Smooth muscle cell (in vitro differentiated cells): ENCODE measurements around the gene C1QTNF9. TPM values are rescaled to one million over a fixed set of nuclear protein-coding genes. Genes with fewer than 3 reads are reported as not detected.
A peak's percentile ranks its signal among the peaks of the same experiment; 100 is the strongest.

Experiments used
- DNase-seq: peaks from one replicate; lab custom pipeline; 2025; ENCODE audit not compliant: unreplicated experiment; lab: John Stamatoyannopoulos, UW
- H2AFZ ChIP-seq: fragments of 200-600 bp; sonication (generic); 2 replicates; pipeline ENCODE4 v1.6.0; 2016; ENCODE audit warnings: antibody characterized with exemption, low read depth, mild to moderate bottlenecking
- H3F3A ChIP-seq: fragments of 200-600 bp; sonication (generic); 2 replicates; pipeline ENCODE4 v1.6.0; 2017; ENCODE audit warnings: antibody characterized with exemption, low read depth
- H3K27ac ChIP-seq: fragments of 200-600 bp; sonication (generic); 2 replicates; pipeline ENCODE4 v1.5.1; 2016; ENCODE audit warnings: low read depth, mild to moderate bottlenecking
- H3K27me3 ChIP-seq: fragments of 200-600 bp; sonication (generic); 2 replicates; pipeline ENCODE4 v1.6.1; 2016; ENCODE audit warnings: low read depth, mild to moderate bottlenecking
- H3K36me3 ChIP-seq: fragments of 200-600 bp; sonication (generic); 2 replicates; pipeline ENCODE4 v1.5.1; 2016; ENCODE audit warnings: low read depth
- H3K4me1 ChIP-seq: fragments of 200-600 bp; sonication (generic); 2 replicates; pipeline ENCODE4 v1.5.1; 2016; ENCODE audit warnings: low read depth
- H3K4me2 ChIP-seq: fragments of 200-600 bp; sonication (generic); 2 replicates; pipeline ENCODE4 v1.6.0; 2016; ENCODE audit warnings: mild to moderate bottlenecking
- H3K4me3 ChIP-seq: fragments of 200-600 bp; sonication (generic); 2 replicates; pipeline ENCODE4 v1.5.1; 2016; ENCODE audit warnings: mild to moderate bottlenecking
- H3K79me2 ChIP-seq: fragments of 200-600 bp; sonication (generic); 2 replicates; pipeline ENCODE4 v1.6.0; 2016; ENCODE audit warnings: low read depth, mild to moderate bottlenecking
- H3K9ac ChIP-seq: fragments of 200-600 bp; sonication (generic); 2 replicates; pipeline ENCODE4 v1.6.0; 2016; ENCODE audit warnings: low read depth
- H3K9me3 ChIP-seq: fragments of 200-600 bp; sonication (generic); replicated peaks from 2 replicates; pipeline ENCODE4 v1.5.1; 2016; ENCODE audit warnings: low read depth
- H4K20me1 ChIP-seq: fragments of 200-600 bp; sonication (generic); 2 replicates; pipeline ENCODE4 v1.6.0; 2016; ENCODE audit warnings: low read depth
- CTCF ChIP-seq: fragments of 200-600 bp; sonication (generic); IDR thresholded peaks from 2 replicates; pipeline ENCODE4 v1.5.1; 2017; ENCODE audit warnings: borderline replicate concordance, mild to moderate bottlenecking, antibody characterized with exemption; ENCODE audit not compliant: insufficient read depth, poor library complexity, severe bottlenecking
- WGBS: methylation state at CpG from one replicate; pipeline ENCODE4 v1.1.7; 2016; ENCODE audit warnings: low lambda C conversion rate; 5-methylcytosine and 5-hydroxymethylcytosine counted together
- polyA plus RNA-seq: library from polyadenylated mRNA; unstranded; fragments of >200 nt; fragmentation: Nextera tagmentation; extraction: Ambion mirVana; gene quantifications from 2 replicates; pipeline ENCODE4 v1.2.1, GENCODE V29; 2016
- total RNA-seq: library from RNA; depleted of rRNA; stranded (reverse); fragments of >200 nt; gene quantifications from 2 replicates; pipeline ENCODE4 v1.2.3, GENCODE V29; 2014

Gene C1QTNF9
- total and polyA plus RNA-seq, 2 experiments from 2014 or later: not detected

DNA sequence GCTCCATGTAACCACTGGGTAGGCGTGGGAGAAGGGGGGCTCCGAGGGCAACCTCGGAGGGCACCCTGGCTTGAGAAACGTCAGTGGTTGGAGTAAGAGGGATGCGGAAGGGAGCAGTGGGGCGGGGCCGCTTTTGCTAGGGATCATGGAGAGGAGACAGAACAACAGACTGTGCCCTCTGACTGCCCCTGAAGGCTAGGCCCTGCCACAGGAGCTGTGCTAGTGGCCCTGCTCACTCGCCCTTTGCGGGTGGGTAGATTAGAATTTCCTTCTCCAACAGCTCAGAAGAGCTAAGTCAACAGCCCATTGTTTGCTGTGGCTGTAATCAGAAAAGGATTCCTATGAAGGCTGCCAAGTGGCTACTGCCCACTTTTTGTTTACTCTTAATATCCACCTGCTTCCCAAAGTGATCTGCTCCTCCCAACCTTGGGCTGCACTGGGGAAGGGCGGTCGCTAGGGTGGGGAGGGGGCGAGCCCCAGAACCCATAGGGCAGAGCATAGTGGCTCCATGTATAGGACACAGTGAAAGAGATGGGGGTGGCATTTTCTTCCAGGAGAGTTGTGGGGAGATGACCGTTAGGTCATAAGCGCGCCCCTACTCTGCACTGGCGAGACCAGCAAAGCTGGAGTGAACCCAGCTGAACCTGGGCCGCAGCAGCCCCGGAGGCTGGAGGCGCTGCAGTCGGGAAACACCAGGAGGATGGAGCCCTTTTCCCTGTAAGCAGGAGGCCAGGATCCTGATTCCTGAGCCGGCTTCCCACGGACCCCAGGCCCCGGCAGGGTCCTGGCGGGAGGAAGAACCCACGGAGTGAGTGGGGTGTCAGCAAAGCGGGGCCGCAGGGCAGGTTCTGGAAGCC is 1.9 kb upstream of the C1QTNF9 start:
- no peak overlapping the region for H3K9ac ChIP-seq
- H3F3A ChIP-seq: no peaks in the 10 kb centered on the region
- no peaks in the 10 kb centered on the region for H3K9me3 ChIP-seq
- H3K4me1 ChIP-seq: peaks cover 3% of the 10 kb centered on the region
- H3K27ac ChIP-seq: no peak overlapping the region
- peak overlapping the region; percentile 6 for H3K4me2 ChIP-seq
- no peak for DNase-seq
- no peak for TF ChIP-seq CTCF
- no peaks in the 10 kb centered on the region for H3K79me2 ChIP-seq
- H3K27me3 ChIP-seq: no peaks in the 10 kb centered on the region
- no peak overlapping the region for H2AFZ ChIP-seq
- no peaks in the 10 kb centered on the region for H4K20me1 ChIP-seq
- WGBS: 93% methylated on average over 27 of the region's 27 CpGs
- H3K4me3 ChIP-seq: no peak overlapping the region
- no peaks in the 10 kb centered on the region for H3K36me3 ChIP-seq

GRCh38 chr13:24308068-24308445 is 1.3 kb upstream of the C1QTNF9 start:
- Histone ChIP-seq H3K4me2 (no peak overlapping the region), H3K4me3 (no peak overlapping the region), H3K36me3 (no peaks in the 10 kb centered on the region), H3K27me3 (no peaks in the 10 kb centered on the region), H2AFZ (no peak overlapping the region), H3F3A (no peaks in the 10 kb centered on the region), H3K79me2 (no peaks in the 10 kb centered on the region), H3K4me1 (peaks cover 3% of the 10 kb centered on the region), H3K27ac (no peak overlapping the region), H3K9ac (no peak overlapping the region), H3K9me3 (no peaks in the 10 kb centered on the region), H4K20me1 (no peaks in the 10 kb centered on the region)
- 96% methylated on average over 32 of the region's 33 CpGs for WGBS
- no peak for DNase-seq
- no peak for TF ChIP-seq CTCF

DNA sequence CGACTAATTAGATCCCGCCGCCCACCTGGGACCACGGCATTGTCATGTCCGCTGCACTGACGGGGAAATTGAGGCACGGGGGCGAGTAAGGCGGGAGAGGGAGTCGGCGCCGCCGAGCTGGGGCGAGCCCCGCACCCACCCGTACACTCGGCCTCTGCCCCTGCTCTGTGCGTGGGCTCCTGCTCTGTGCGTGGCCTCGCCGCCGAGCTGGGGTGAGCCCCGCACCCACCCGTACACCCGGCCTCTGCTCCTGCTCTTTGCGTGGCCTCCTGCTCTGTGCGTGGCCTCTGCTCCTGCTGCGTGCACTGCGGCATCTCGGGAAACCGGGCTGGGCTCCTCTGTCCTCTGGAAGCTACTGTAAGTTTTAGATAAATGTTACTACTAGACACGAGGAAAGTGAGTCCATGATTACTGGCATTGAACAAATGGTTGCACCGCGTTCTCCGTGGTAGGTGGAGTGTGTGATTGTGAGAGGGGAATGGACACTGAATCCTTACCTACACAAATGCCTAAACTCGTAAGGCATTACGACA is 826 bp upstream of the C1QTNF9 start:
- H4K20me1 ChIP-seq: no peaks in the 10 kb centered on the region
- H3K9ac ChIP-seq: no peak overlapping the region
- H3K36me3 ChIP-seq: no peaks in the 10 kb centered on the region
- H2AFZ ChIP-seq: no peak overlapping the region
- no peaks in the 10 kb centered on the region for H3K27me3 ChIP-seq
- no peak overlapping the region for H3K4me2 ChIP-seq
- peaks cover 3% of the 10 kb centered on the region for H3K4me1 ChIP-seq
- TF ChIP-seq CTCF: no peak
- no peak overlapping the region for H3K27ac ChIP-seq
- no peaks in the 10 kb centered on the region for H3K79me2 ChIP-seq
- no peak for DNase-seq
- 96% methylated on average over 36 of the region's 37 CpGs for WGBS
- H3K4me3 ChIP-seq: no peak overlapping the region
- H3F3A ChIP-seq: no peaks in the 10 kb centered on the region
- no peaks in the 10 kb centered on the region for H3K9me3 ChIP-seq
